Measurements from ENCODE around the gene RSF1.

DNA sequence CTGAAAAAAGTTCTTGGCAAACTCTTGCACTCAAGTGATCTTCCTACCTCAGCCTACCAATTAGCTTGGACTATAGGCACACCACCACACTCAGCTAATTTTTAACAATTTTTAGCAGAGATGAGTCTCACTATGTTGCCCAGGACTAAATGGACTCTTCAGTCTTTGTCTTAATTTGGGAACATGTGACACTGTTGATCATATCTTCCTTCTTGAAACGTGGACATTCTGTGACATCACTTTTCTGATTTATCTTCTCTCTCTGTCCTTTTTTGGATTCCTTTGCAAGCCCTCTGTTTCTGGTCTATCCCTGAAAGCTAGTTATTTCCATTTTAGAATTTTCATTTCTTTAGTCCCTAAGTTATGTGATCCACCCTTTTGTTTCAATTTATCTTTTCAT is 42.0 kb downstream of the RSF1 start:
- TF ChIP-seq EZH2phosphoT487 (IDR thresholded peaks at IDR 0.05; ENCODE audit: borderline replicate concordance) = no peak
- TF ChIP-seq ZNF274 (IDR thresholded peaks at IDR 0.05; ENCODE audit: low read depth, low read length) = no peak
- no peak for TF ChIP-seq ATF3 (IDR thresholded peaks at IDR 0.05)
- no peak for TF ChIP-seq POLR2AphosphoS5 (IDR thresholded peaks at IDR 0.05; ENCODE audit: low read depth, low read length)
- TF ChIP-seq CTCF (IDR thresholded peaks at IDR 0.05 in 2 of 3, conservative IDR thresholded peaks at IDR 0.05 in 1 of 3; ENCODE audit: borderline replicate concordance in 1 of 3, insufficient read depth in 1 of 3, low read depth in 2 of 3, low read length in 2 of 3) = no peak
- no peak for TF ChIP-seq POLR2A (IDR thresholded peaks at IDR 0.05; ENCODE audit: borderline replicate concordance, extremely low read depth, insufficient read depth, insufficient read length)

All from HCT116 (cell line).